WTC11 (cell line): ENCODE results near the gene NOP9.

Experiments
- ATF2 ChIP-seq: sonication (generic); formaldehyde crosslinking; IDR thresholded peaks from 2 replicates; pipeline ENCODE4 v1.8.1; 2022; ENCODE audit warnings: low read depth, missing genetic modification reagents, borderline replicate concordance
- FOXJ3 ChIP-seq: sonication (generic); formaldehyde crosslinking; IDR thresholded peaks from 2 replicates; pipeline ENCODE4 v1.9.0; 2021; ENCODE audit warnings: missing genetic modification reagents, mild to moderate bottlenecking, borderline replicate concordance
- GABPB1 ChIP-seq: sonication (generic); formaldehyde crosslinking; IDR thresholded peaks from 2 replicates; pipeline ENCODE4 v1.8.1; 2023; ENCODE audit warnings: mild to moderate bottlenecking, missing genetic modification reagents
- TF ChIP-seq, protein P1 (sequence below): fragments of 200-600 bp; IDR thresholded peaks from 2 replicates; pipeline ENCODE4 v1.8.0; 2022; ENCODE audit warnings: antibody characterized with exemption

DNA sequence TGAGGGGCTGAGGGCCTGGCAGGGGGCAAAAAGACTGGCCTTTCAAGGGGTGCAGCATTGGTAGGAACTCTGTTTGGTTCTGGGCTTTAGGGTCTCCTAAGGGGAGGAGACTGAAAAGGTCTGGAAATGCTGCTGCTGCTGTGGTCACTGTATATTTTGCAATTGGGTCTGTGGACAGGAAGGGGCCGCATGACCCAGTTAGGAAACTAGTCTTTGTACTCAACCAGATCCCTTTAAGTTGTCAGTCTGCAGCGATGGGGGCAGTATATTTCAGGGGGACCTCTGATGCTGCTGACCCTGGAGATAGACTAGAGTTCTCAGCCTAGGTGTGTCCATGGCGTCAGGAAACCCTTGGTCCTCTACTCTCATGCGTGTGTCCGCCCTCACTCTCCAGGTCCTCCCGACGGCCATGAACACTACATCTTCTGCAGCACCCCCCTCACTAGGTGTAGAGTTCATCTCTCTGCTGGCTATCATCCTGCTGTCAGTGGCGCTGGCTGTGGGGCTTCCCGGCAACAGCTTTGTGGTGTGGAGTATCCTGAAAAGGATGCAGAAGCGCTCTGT is 15.7 kb downstream of the NOP9 start:
- TF ChIP-seq, protein P1, sequence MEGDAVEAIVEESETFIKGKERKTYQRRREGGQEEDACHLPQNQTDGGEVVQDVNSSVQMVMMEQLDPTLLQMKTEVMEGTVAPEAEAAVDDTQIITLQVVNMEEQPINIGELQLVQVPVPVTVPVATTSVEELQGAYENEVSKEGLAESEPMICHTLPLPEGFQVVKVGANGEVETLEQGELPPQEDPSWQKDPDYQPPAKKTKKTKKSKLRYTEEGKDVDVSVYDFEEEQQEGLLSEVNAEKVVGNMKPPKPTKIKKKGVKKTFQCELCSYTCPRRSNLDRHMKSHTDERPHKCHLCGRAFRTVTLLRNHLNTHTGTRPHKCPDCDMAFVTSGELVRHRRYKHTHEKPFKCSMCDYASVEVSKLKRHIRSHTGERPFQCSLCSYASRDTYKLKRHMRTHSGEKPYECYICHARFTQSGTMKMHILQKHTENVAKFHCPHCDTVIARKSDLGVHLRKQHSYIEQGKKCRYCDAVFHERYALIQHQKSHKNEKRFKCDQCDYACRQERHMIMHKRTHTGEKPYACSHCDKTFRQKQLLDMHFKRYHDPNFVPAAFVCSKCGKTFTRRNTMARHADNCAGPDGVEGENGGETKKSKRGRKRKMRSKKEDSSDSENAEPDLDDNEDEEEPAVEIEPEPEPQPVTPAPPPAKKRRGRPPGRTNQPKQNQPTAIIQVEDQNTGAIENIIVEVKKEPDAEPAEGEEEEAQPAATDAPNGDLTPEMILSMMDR = no peak
- no peak for TF ChIP-seq FOXJ3 (CRISPR knock-in tag)
- TF ChIP-seq ATF2 (CRISPR knock-in tag) = no peak
- no peak for TF ChIP-seq GABPB1 (CRISPR knock-in tag)
